ENCODE measurements around the gene H1-8. TPM values are rescaled to one million over a fixed set of nuclear protein-coding genes. Genes with fewer than 3 reads are reported as not detected.
A peak's percentile ranks its signal among the peaks of the same experiment; 100 is the strongest.
"Not testable (repeated sequence)": the region's sequence is repeated elsewhere in the genome, so short reads cannot be mapped to it uniquely, and the experiment has no call there.

H1-8 gene, protein sequence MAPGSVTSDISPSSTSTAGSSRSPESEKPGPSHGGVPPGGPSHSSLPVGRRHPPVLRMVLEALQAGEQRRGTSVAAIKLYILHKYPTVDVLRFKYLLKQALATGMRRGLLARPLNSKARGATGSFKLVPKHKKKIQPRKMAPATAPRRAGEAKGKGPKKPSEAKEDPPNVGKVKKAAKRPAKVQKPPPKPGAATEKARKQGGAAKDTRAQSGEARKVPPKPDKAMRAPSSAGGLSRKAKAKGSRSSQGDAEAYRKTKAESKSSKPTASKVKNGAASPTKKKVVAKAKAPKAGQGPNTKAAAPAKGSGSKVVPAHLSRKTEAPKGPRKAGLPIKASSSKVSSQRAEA
- not detected for total RNA-seq
- not detected for polyA plus RNA-seq

DNA sequence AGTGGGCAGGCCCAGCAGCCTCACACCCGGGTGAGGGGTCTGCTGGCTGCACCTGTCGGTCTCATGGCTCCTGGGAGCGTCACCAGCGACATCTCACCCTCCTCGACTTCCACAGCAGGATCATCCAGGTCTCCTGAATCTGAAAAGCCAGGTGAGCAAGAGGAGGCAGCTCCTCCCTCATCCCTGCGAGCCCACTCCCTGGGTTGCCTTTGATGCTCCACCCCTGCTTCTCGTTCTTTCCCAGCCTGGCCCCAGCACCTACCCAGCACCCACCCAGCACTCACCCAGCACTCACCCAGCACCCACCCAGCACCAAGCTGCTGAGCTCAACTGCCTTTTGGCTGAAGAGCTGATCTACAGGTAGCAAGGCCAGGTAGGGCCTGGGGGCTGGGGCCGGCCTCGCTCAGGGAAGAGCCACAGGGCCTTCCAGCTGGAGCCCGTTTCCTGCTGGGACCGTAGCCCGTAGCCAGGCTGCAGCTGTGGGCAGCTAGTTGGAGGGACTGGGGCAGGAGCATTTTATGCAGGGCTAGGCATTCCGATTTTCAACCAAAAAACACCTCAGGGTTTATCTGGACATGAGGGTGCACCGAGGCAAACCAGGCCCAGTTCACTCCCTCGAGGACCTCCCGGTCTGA lies at the start of gene H1-8:
H1-8 (plus strand) TSS at position 20 of the 635 bp plus-strand sequence; CDS start at position 64, 44 bp downstream.
- no peaks in the 10 kb centered on the region for H3K4me1 Mint-ChIP-seq
- H3K4me3 Mint-ChIP-seq = no peak within 1 kb of the TSS
- no peak within 1 kb of the TSS for H3K27ac Mint-ChIP-seq

DNA sequence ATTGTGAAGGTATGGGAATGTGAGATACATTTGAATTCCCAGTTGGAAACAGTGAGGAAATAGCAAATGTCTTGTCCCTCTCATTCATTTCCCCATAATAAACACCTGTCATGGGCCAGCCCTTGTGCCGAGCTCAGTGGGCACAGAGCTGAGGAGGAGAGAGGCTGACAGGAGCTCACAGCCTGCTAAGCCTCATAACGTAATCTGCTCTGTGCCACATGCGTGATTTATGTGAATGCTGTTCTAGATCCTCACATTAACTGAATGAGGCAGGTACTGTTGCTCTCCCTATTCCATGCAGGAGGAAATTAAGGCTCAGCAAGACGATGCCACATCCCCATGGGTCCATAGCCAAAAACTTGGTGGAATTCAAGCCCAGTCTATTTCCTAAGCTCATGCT lies 49.8 kb upstream of the H1-8 start:
- H3K9me3 Mint-ChIP-seq = no peaks in the 10 kb centered on the region
- Histone ChIP-seq H3K4me3 (ENCODE audit: low read length in 2 of 2) (no peak overlapping the region), H3K4me1 (ENCODE audit: insufficient read depth, low read length) (no peaks in the 10 kb centered on the region), H3K9me3 (ENCODE audit: control insufficient read depth in 1 of 2, low read length in 2 of 2) (no peaks in the 10 kb centered on the region), H3K27me3 (ENCODE audit: insufficient read depth, low read length) (no peaks in the 10 kb centered on the region), H3K27ac (ENCODE audit: low read depth, low read length) (no peak overlapping the region), H3K36me3 (ENCODE audit: insufficient read depth, low read length) (no peaks in the 10 kb centered on the region)
- H3K4me1 Mint-ChIP-seq = peaks cover 0 to 4% (median 0%) of the 10 kb centered on the region in 4 donors
- DNase-seq = no peak
- H3K36me3 Mint-ChIP-seq = peaks cover 21 to 27% of the 10 kb centered on the region in 2 donors
- no peak overlapping the region for H3K27ac Mint-ChIP-seq
- CTCF ChIA-PET (ENCODE audit: partially characterized antibody) = interaction anchor here (0.7 to 9.5 kb wide), 6 partner anchors 56 to 434 kb away, joined by 3 to 169 read pairs (median 4); no protein-coding TSS in a partner anchor
- H3K27me3 Mint-ChIP-seq = no peaks in the 10 kb centered on the region
- no peak overlapping the region for H3K4me3 Mint-ChIP-seq
- POLR2A ChIA-PET (ENCODE audit: partially characterized antibody) = interaction anchor here (1.0 to 1.2 kb wide), 2 partner anchors 83 to 336 kb away, joined by 3 read pairs; no protein-coding TSS in a partner anchor
- intact Hi-C loops (cut with micrococcal nuclease) = no loop called here

More for the DNA sequence above, at the start of gene H1-8:
- no peak within 1 kb of the TSS for H3K27ac ChIP-seq (ENCODE audit: low read depth, low read length)
- Mint-ChIP-seq H3K9me3 (no peaks in the 10 kb centered on the region), H3K27me3 (no peaks in the 10 kb centered on the region), H3K36me3 (no peaks in the 10 kb centered on the region)
- CTCF ChIA-PET (ENCODE audit: partially characterized antibody) = interaction anchor here (0.8 kb wide), 1 partner anchor 53 kb away, joined by 3 read pairs; no protein-coding TSS in a partner anchor
- DNase-seq = no peak
- H3K4me1 ChIP-seq (ENCODE audit: insufficient read depth, low read length) = no peaks in the 10 kb centered on the region
- intact Hi-C loops (cut with micrococcal nuclease) = no loop called here
- H3K4me3 ChIP-seq (ENCODE audit: low read length in 2 of 2) = no peak within 1 kb of the TSS
- H3K36me3 ChIP-seq (ENCODE audit: insufficient read depth, low read length) = no peaks in the 10 kb centered on the region
- H3K9me3 ChIP-seq (ENCODE audit: control insufficient read depth in 1 of 2, low read length in 2 of 2) = no peaks in the 10 kb centered on the region
- H3K27me3 ChIP-seq (ENCODE audit: insufficient read depth, low read length) = no peaks in the 10 kb centered on the region
- POLR2A ChIA-PET (ENCODE audit: partially characterized antibody) = interaction anchor here (1.1 to 1.2 kb wide), 2 partner anchors 15 to 103 kb away, joined by 3 read pairs; partner anchors contain the start of genes IFT122 and MBD4

- CTCF ChIA-PET (ENCODE audit: partially characterized antibody) = interaction anchor here (1.3 to 1.5 kb wide), 2 partner anchors 72 to 133 kb away, joined by 3 read pairs; no protein-coding TSS in a partner anchor
- peak overlapping the region in 2 of 7 donors; percentile 31 to 39 for H3K27ac Mint-ChIP-seq
- intact Hi-C loops (cut with micrococcal nuclease); H3K9me3 Mint-ChIP-seq; H3K27me3 ChIP-seq (ENCODE audit: insufficient read depth, low read length); POLR2A ChIA-PET (ENCODE audit: partially characterized antibody); DNase-seq; H3K27me3 Mint-ChIP-seq; H3K4me1 ChIP-seq (ENCODE audit: insufficient read depth, low read length); H3K4me1 Mint-ChIP-seq; H3K4me3 Mint-ChIP-seq; H3K4me3 ChIP-seq (ENCODE audit: low read length in 2 of 2); H3K27ac ChIP-seq (ENCODE audit: low read depth, low read length); H3K9me3 ChIP-seq (ENCODE audit: control insufficient read depth in 1 of 2, low read length in 2 of 2); H3K36me3 ChIP-seq (ENCODE audit: insufficient read depth, low read length): not testable (repeated sequence)
- H3K36me3 Mint-ChIP-seq = peaks cover 18 to 30% of the 10 kb centered on the region in 2 donors
Measured at GRCh38 chr3:129494499-129494898, 48.5 kb upstream of the H1-8 start.

GRCh38 chr3:129495006-129495639 lies 47.9 kb upstream of the H1-8 start:
- H3K9me3 Mint-ChIP-seq; H3K9me3 ChIP-seq (ENCODE audit: control insufficient read depth in 1 of 2, low read length in 2 of 2); H3K36me3 ChIP-seq (ENCODE audit: insufficient read depth, low read length); H3K27me3 ChIP-seq (ENCODE audit: insufficient read depth, low read length); H3K27me3 Mint-ChIP-seq; H3K4me1 ChIP-seq (ENCODE audit: insufficient read depth, low read length); H3K4me1 Mint-ChIP-seq; H3K27ac Mint-ChIP-seq; DNase-seq; H3K27ac ChIP-seq (ENCODE audit: low read depth, low read length); H3K4me3 Mint-ChIP-seq; intact Hi-C loops (cut with micrococcal nuclease); H3K4me3 ChIP-seq (ENCODE audit: low read length in 2 of 2); POLR2A ChIA-PET (ENCODE audit: partially characterized antibody): not testable (repeated sequence)
- peaks cover 18 to 30% of the 10 kb centered on the region in 2 donors for H3K36me3 Mint-ChIP-seq
- CTCF ChIA-PET (ENCODE audit: partially characterized antibody) = interaction anchor here (1.3 kb wide), 1 partner anchor 71 kb away, joined by 3 read pairs; no protein-coding TSS in a partner anchor

DNA sequence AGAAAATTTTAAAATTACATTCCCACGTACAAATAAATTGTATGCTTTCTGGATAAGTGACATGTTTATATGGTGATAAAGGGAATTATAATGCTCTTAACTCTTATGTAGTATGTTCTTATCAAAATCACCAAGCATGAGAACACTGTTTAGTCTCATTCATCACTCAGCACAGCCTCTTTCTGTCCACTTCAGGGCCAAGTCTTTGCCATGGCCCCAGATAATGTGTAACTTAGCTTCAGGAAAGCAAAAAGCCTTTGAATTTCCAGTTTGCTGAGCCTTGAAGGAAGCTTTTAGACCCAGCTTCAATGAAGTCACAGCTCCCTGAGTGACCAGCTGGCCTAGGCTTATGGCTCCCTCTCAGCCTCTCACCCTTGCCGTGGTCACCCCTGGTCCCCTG lies 45.1 kb upstream of the H1-8 start:
- H3K9me3 Mint-ChIP-seq; POLR2A ChIA-PET (ENCODE audit: partially characterized antibody); H3K36me3 ChIP-seq (ENCODE audit: insufficient read depth, low read length); H3K27ac ChIP-seq (ENCODE audit: low read depth, low read length); H3K27me3 Mint-ChIP-seq; H3K9me3 ChIP-seq (ENCODE audit: control insufficient read depth in 1 of 2, low read length in 2 of 2); CTCF ChIA-PET (ENCODE audit: partially characterized antibody); H3K27me3 ChIP-seq (ENCODE audit: insufficient read depth, low read length); H3K4me3 ChIP-seq (ENCODE audit: low read length in 2 of 2); H3K4me3 Mint-ChIP-seq; H3K4me1 ChIP-seq (ENCODE audit: insufficient read depth, low read length); intact Hi-C loops (cut with micrococcal nuclease); H3K27ac Mint-ChIP-seq; H3K4me1 Mint-ChIP-seq; DNase-seq: not testable (repeated sequence)
- peaks cover 14 to 33% of the 10 kb centered on the region in 2 donors for H3K36me3 Mint-ChIP-seq

GRCh38 chr3:129498603-129499488 lies 44.1 kb upstream of the H1-8 start:
- H3K9me3 ChIP-seq (ENCODE audit: control insufficient read depth in 1 of 2, low read length in 2 of 2); H3K27ac ChIP-seq (ENCODE audit: low read depth, low read length); intact Hi-C loops (cut with micrococcal nuclease); H3K27me3 Mint-ChIP-seq; H3K4me3 Mint-ChIP-seq; H3K9me3 Mint-ChIP-seq; POLR2A ChIA-PET (ENCODE audit: partially characterized antibody); H3K4me1 ChIP-seq (ENCODE audit: insufficient read depth, low read length); DNase-seq; H3K4me1 Mint-ChIP-seq; CTCF ChIA-PET (ENCODE audit: partially characterized antibody); H3K27me3 ChIP-seq (ENCODE audit: insufficient read depth, low read length); H3K4me3 ChIP-seq (ENCODE audit: low read length in 2 of 2); H3K36me3 ChIP-seq (ENCODE audit: insufficient read depth, low read length): not testable (repeated sequence)
- peak overlapping the region in 2 of 7 donors; percentile 36 to 37 for H3K27ac Mint-ChIP-seq
- H3K36me3 Mint-ChIP-seq = peaks cover 9 to 38% of the 10 kb centered on the region in 2 donors
